Fibroblast of pulmonary artery (primary cell): ENCODE measurements around the gene ZNF273.
"Not testable (repeated sequence)": the region's sequence is repeated elsewhere in the genome, so short reads cannot be mapped to it uniquely, and the experiment has no call there.

Source experiments
- DNase-seq: peaks from one replicate; pipeline ENCODE4 v3.0.0-alpha.2; 2010; ENCODE audit warnings: low read depth
- H3K4me3 ChIP-seq: replicated peaks from 2 replicates; pipeline ENCODE4 v1.5.1; 2011; ENCODE audit warnings: low read depth, mild to moderate bottlenecking, control low read depth, low read length, moderate library complexity
- TF ChIP-seq, protein P1 (sequence below): IDR thresholded peaks from 2 replicates; pipeline ENCODE4 v1.5.1; 2011; ENCODE audit warnings: mild to moderate bottlenecking, control low read depth, low read length, inconsistent platforms; ENCODE audit errors: missing control alignments

The ZNF273 gene

DNA sequence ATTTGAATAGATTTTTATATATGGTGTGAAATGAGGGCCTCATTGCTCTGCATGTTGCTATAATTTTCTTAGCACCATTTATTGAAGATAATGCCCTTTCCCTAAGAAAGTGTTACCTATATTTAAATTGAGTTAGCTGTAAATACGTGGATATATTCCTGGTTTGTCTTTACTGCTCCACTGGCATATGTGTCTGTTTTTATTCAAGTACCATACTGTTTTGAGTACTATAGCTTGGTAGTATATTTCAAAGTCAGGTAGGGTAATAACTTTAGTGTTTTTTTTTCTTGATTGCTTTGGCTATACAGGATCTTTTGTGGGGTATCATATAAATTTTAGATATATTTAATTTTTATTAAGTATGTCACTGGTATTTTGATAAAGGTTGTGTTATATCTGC, 31.4 kb downstream of the ZNF273 start:
- H3K4me3 ChIP-seq = no peak overlapping the region
- TF ChIP-seq, protein P1, sequence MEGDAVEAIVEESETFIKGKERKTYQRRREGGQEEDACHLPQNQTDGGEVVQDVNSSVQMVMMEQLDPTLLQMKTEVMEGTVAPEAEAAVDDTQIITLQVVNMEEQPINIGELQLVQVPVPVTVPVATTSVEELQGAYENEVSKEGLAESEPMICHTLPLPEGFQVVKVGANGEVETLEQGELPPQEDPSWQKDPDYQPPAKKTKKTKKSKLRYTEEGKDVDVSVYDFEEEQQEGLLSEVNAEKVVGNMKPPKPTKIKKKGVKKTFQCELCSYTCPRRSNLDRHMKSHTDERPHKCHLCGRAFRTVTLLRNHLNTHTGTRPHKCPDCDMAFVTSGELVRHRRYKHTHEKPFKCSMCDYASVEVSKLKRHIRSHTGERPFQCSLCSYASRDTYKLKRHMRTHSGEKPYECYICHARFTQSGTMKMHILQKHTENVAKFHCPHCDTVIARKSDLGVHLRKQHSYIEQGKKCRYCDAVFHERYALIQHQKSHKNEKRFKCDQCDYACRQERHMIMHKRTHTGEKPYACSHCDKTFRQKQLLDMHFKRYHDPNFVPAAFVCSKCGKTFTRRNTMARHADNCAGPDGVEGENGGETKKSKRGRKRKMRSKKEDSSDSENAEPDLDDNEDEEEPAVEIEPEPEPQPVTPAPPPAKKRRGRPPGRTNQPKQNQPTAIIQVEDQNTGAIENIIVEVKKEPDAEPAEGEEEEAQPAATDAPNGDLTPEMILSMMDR = no peak
- no peak for DNase-seq

DNA sequence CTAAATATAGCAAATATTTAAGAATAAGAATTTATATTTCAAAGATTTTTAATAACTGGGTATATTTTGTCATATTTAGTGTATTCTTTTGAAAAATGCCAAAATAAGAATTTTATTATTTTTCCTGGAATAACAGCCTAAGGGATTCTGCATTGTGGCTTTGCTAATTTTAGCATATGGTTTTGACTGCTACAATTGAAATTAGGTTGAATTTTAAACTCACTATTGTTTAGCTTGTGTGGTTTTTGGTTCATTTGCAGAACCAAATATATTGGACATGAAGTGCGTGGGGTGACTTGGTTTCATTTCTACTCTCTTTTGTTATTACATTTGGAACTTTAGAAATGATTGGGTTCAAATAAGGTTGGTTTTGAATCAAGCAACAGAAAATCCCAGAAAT, 35.5 kb downstream of the ZNF273 start:
- no peak overlapping the region for H3K4me3 ChIP-seq
- TF ChIP-seq, protein P1 = no peak
- DNase-seq = no peak

DNA sequence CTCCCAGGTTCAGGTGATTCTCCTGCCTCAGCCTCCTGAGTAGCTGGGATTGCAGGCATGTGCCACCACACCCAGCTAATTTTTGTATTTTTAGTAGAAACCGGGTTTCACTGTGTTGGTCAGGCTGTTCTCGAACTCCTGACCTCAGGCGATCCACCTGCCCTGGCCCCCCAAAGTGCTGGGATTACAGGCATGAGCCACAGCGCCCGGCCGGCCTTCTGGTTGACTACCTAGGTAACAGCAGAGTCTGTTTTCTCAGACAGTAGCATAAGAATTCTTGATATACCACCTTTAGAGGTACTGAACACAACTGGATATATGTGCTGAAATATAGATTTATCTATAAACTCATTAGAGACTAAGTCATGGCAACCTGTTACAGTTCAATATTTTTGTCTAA, 36.9 kb downstream of the ZNF273 start:
- not testable (repeated sequence) for DNase-seq, H3K4me3 ChIP-seq

DNA sequence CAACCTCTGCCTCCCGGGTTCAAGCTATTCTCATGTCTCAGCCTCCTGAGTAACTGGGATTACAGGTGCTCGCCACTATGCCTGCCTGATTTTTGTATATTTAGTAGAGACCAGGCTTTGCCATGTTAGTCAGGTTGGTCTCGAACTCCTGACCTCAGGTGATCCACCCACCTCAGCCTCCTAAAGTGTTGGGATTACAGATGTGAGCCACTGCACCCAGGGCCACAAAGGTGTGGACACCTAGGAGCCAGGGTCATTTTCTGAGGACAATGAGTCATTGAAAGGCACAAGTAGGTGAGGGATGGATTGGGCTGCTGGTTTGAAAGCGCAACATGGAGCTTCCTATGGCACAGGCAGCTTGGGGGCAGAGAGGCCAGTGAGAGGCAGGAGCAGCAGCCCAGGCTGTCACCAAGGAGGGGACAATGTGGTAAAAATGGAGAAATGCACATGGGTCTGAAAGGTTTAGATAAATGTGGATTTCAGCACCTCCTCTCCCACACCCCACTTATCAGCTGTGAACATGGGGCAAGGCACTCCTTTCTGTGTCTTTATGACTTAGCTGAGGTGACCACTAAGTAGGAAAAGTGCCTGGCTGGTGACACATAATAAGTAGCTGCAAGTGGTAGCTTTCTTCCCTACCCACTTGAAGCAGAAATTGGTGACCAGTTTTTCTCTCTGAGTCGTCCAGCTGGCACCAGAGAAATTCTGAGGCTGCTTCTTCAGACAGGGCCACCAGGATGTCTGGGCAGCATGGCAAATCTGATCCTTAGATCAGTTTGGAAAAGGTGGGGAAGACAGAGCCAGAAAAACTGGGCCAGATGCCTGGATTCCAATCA, 41.8 kb downstream of the ZNF273 start:
- not testable (repeated sequence) for H3K4me3 ChIP-seq, DNase-seq

DNA sequence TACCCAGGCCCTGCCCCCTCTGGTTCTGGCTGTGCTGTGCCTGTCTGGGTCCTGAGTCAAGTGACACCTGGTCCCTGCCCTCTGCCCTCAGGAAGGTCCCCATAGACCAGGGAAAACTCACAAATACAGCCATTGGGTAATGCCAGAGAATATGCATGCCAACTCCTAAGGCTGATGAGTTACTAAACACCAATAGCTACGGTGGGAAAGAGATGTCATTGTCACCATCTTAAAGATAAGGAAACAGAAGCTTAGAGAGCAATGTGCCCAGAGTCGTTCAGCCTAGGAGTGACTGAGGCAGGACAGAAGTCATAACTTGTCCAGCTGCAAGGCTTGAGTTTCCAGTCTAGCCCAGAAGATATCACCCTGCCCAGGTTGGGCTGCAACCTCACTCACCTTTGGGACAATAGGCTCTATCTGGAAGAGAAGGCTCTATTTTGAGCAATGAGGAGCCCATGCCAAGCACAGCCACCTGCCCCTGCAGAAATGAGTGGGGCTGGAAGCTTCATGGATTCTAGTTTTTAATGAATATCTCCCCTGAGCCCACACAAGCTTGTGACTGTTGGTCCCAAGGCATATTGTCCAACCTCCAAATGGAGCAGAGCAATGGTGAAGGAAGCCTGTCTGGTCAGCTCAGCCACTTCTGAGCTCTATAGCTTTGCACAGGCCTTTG, 42.6 kb downstream of the ZNF273 start:
- no peak overlapping the region for H3K4me3 ChIP-seq
- TF ChIP-seq, protein P1 = no peak

DNA sequence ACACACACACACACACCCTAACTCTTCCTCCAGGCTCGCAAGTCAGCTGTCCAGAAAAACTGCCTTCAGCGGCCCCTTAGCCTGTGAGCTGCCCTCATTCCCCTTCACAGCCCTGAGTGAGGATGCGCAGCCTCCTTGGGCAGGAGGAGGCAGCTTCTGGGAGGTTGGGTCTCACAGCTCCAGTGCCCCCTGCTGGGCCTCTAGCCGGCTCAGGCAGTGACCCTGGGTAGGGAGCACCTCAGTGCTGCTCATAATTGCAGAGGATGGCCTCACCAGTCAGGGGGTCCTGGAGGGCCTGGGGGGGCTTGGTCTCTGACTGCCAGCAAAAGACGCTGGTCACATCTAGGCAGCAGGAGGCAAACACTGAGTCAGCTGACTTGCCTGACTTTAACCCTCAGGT, 43.7 kb downstream of the ZNF273 start:
- no peak overlapping the region for H3K4me3 ChIP-seq
- TF ChIP-seq, protein P1 = peak; percentile 15
- peak; percentile 4 for DNase-seq

More for the DNA sequence above, 42.6 kb downstream of the ZNF273 start:
- no peak for DNase-seq

DNA sequence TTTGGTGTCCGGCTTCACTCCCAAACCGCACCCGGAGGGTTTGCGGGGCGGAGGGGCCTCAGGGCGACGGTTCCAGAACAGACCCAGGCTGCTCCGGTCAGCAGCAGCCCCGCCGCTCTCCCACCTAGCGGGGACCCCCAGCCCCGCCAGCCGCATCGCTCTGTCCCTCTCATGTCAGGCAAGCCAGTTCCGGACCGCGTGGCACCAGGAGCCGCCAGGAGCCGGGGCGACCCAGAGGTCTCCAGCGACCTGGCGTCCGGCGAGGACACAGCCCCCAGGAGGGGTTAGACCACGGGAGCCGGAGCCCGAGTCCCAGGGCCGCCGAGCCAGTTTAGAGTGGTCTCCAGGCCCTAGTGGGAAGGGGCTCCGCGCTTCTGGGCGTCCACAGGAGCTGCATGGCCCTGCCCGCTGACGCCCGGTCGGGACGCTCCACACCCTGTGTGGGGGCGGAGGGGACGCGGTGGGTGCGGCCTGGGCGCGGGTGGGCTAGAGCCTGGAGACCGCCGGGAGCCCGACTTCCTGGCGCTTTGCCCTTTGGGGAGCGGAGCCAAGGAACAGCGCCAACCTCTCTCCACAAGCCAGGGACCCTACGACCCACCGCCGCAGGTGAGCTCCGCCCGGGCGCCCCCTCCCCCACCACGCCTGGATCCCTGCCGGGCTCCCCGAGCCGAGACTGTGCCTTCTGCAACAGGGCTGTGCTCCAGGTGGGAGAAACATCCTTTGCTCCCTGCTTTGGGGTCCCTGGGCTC, 44.4 kb downstream of the ZNF273 start:
- TF ChIP-seq, protein P1 = no peak
- H3K4me3 ChIP-seq = peak overlapping the region; percentile 22
- no peak for DNase-seq

DNA sequence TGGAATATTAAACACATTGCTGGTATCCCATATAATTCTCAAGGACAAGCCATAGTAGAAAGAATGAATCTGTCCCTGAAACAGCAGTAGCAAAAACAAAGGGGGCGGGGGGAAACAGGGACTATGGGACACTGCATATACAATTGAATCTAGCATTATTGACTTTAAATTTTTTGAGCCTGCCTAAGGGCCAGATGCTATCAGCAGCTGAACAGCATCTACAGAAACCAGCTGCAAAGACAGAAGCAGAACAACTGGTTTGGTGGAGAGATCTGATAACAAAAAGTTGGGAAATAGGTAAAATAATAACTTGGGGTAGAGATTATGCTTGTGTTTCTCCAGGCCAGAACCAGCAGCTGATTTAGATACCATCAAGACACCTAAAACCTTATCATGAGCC, 45.7 kb downstream of the ZNF273 start:
- not testable (repeated sequence) for H3K4me3 ChIP-seq, DNase-seq

DNA sequence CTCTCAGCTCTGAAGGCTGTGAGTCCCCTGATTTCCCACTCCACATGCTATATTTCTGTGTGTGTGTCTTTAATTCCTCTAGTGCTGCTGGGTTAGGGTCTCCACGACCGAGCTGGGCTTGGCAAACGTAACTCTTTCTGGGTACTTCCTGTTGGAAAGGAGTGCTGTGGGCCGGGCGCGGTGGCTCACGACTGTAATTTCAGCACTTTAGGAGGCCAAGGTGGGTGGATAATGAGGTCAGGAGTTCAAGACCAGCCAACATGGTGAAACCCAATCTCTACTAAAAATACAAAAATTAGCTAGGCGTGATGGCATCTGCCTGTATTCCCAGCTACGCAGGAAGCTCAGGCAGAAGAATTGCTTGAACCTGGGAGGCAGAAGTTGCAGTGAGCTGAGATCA, 47.6 kb downstream of the ZNF273 start:
- not testable (repeated sequence) for H3K4me3 ChIP-seq, DNase-seq
